Ishikawa (cell line): Measurements from ENCODE around the gene FKBP7.

ENCODE experiments used
- CEBPB ChIP-seq: IDR thresholded peaks from 2 replicates; pipeline ENCODE4 v1.6.1; 2012
- EP300 ChIP-seq: IDR thresholded peaks from 2 replicates; pipeline ENCODE4 v1.6.1; 2012; ENCODE audit warnings: borderline replicate concordance
- FOXM1 ChIP-seq: IDR thresholded peaks from 2 replicates; pipeline ENCODE4 v1.6.1; 2012; ENCODE audit warnings: low read depth, borderline replicate concordance
- MAX ChIP-seq: IDR thresholded peaks from 2 replicates; pipeline ENCODE4 v1.6.1; 2012
- NFIC ChIP-seq: IDR thresholded peaks from 2 replicates; pipeline ENCODE4 v1.6.1; 2012
- RAD21 ChIP-seq: IDR thresholded peaks from 2 replicates; pipeline ENCODE4 v1.6.1; 2012; ENCODE audit warnings: low read depth
- REST ChIP-seq: IDR thresholded peaks from 2 replicates; pipeline ENCODE4 v1.6.1; 2012; ENCODE audit warnings: low read depth, mild to moderate bottlenecking
- TAF1 ChIP-seq: IDR thresholded peaks from 2 replicates; pipeline ENCODE4 v1.6.1; 2012; ENCODE audit warnings: low read depth, mild to moderate bottlenecking
- TCF12 ChIP-seq: IDR thresholded peaks from 2 replicates; pipeline ENCODE4 v1.6.1; 2012; ENCODE audit warnings: low read depth
- TEAD4 ChIP-seq: IDR thresholded peaks from 2 replicates; pipeline ENCODE4 v1.6.1; 2012
- USF1 ChIP-seq: IDR thresholded peaks from 2 replicates; pipeline ENCODE4 v1.6.1; 2012
- ZBTB7A ChIP-seq: IDR thresholded peaks from 2 replicates; pipeline ENCODE4 v1.6.1; 2012; ENCODE audit warnings: low read depth

GRCh38 chr2:178415979-178416378 is 62.4 kb downstream of the FKBP7 start:
- TF ChIP-seq MAX (no peak), TAF1 (no peak), ZBTB7A (no peak), EP300 (no peak), NFIC (no peak), USF1 (no peak), RAD21 (no peak), TCF12 (no peak), TEAD4 (no peak), FOXM1 (no peak), REST (no peak), CEBPB (no peak)
